Measurements from ENCODE around the gene MTURN. TPM values are rescaled to one million over a fixed set of nuclear protein-coding genes. Genes with fewer than 3 reads are reported as not detected.

MTURN gene

DNA sequence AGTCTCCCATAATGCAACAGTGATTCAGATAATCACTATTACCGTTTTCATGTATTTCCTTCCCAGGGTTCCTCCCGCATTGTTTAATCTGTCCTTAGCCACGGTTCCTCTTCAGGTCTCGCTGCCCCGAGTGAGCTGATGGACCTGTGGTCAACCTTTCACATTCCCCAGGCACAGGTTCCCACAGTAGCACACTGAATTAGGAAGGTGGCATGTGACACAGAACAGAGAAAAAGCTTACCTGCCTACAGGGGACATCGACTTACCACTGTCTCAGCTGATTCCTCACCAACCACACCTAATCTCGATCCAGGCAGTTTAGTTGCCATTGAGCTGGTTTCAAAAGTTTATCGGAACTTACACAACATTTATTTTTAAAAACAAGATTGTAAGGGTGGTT lies 72.2 kb downstream of the MTURN start:
- no peak overlapping the region for H3K9ac ChIP-seq (ENCODE audit: low read length)
- H3K23ac ChIP-seq (ENCODE audit: low read length in 2 of 2), result no peak overlapping the region
- no peak overlapping the region for H2BK120ac ChIP-seq (ENCODE audit: low read depth, low read length)
- WGBS, result 90% methylated on average over 7 of the region's 8 CpGs
- H2BK12ac ChIP-seq (ENCODE audit: low read length in 2 of 2), result no peak overlapping the region
- peaks cover 4% of the 10 kb centered on the region for H3K4me1 ChIP-seq (ENCODE audit: control insufficient read depth, insufficient read depth, low read depth, low read length)
- no peak overlapping the region for H4K91ac ChIP-seq (ENCODE audit: low read length)
- no peaks in the 10 kb centered on the region for H3K36me3 ChIP-seq (ENCODE audit: control insufficient read depth in 1 of 2, insufficient read depth in 2 of 2, low read depth in 1 of 2, low read length in 2 of 2)
- H4K8ac ChIP-seq (ENCODE audit: low read length), result no peak overlapping the region
- no peak for DNase-seq
- H3K4me3 ChIP-seq (ENCODE audit: insufficient read depth in 1 of 2, low read depth in 1 of 2, low read length in 2 of 2), result no peak overlapping the region
- no peak overlapping the region for H2BK5ac ChIP-seq (ENCODE audit: low read depth, low read length, poor library complexity, severe bottlenecking)
- no peak overlapping the region for H3K4ac ChIP-seq (ENCODE audit: low read depth in 1 of 2, low read length in 2 of 2)
- no peak overlapping the region for H3K14ac ChIP-seq (ENCODE audit: low read length in 2 of 2)
- H3K9me3 ChIP-seq (ENCODE audit: control insufficient read depth, low read length), result no peaks in the 10 kb centered on the region
- no peak overlapping the region for H2AFZ ChIP-seq (ENCODE audit: low read depth, low read length)
- H3K79me1 ChIP-seq (replicated peaks; ENCODE audit: low read length, poor library complexity, severe bottlenecking), result no peaks in the 10 kb centered on the region
- no peaks in the 10 kb centered on the region for H3K27me3 ChIP-seq (ENCODE audit: control insufficient read depth in 1 of 2, insufficient read depth in 1 of 2, low read length in 2 of 2)
- H3K18ac ChIP-seq (ENCODE audit: low read depth in 1 of 2, low read length in 2 of 2), result no peak overlapping the region
- H2AK5ac ChIP-seq (ENCODE audit: low read length, severe bottlenecking), result no peak overlapping the region
- no peak overlapping the region for H3K4me2 ChIP-seq (ENCODE audit: low read length, poor library complexity, severe bottlenecking)
- no peak overlapping the region for H2BK15ac ChIP-seq (ENCODE audit: low read depth, poor library complexity, severe bottlenecking)
- H3K27ac ChIP-seq (ENCODE audit: low read length, poor library complexity, severe bottlenecking), result no peak overlapping the region

DNA sequence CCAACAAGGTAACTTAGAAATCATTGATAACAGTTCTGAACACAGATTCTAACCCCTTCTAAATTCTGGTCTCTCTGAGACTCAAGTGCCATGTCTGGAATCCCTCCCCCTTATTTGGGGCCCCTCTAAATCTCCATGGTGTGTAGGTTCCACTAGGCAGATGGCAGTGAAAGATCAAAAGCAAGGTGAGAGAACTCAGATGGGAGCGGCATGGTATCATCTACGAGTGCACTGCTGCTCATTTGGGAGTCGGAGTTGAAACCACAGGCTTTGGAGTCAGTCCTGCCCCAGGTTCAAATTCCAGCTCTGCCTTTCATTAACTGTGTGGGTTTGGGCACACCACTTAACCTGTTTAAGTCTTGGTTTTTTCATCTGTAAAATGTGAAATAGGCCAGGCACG lies 72.6 kb downstream of the MTURN start:
- no peak overlapping the region for H3K27ac ChIP-seq (ENCODE audit: low read length, poor library complexity, severe bottlenecking)
- no peaks in the 10 kb centered on the region for H3K79me1 ChIP-seq (replicated peaks; ENCODE audit: low read length, poor library complexity, severe bottlenecking)
- peaks cover 4% of the 10 kb centered on the region for H3K4me1 ChIP-seq (ENCODE audit: control insufficient read depth, insufficient read depth, low read depth, low read length)
- DNase-seq, result no peak
- H3K18ac ChIP-seq (ENCODE audit: low read depth in 1 of 2, low read length in 2 of 2), result no peak overlapping the region
- H2AFZ ChIP-seq (ENCODE audit: low read depth, low read length), result no peak overlapping the region
- no peak overlapping the region for H2BK12ac ChIP-seq (ENCODE audit: low read length in 2 of 2)
- H3K4me2 ChIP-seq (ENCODE audit: low read length, poor library complexity, severe bottlenecking), result no peak overlapping the region
- no peak overlapping the region for H2AK5ac ChIP-seq (ENCODE audit: low read length, severe bottlenecking)
- no peak overlapping the region for H3K9ac ChIP-seq (ENCODE audit: low read length)
- H2BK15ac ChIP-seq (ENCODE audit: low read depth, poor library complexity, severe bottlenecking), result no peak overlapping the region
- H3K23ac ChIP-seq (ENCODE audit: low read length in 2 of 2), result no peak overlapping the region
- no peak overlapping the region for H2BK120ac ChIP-seq (ENCODE audit: low read depth, low read length)
- no peak overlapping the region for H3K4ac ChIP-seq (ENCODE audit: low read depth in 1 of 2, low read length in 2 of 2)
- WGBS, result 92% methylated on average over 4 of the region's 4 CpGs
- H2BK5ac ChIP-seq (ENCODE audit: low read depth, low read length, poor library complexity, severe bottlenecking), result no peak overlapping the region
- H3K4me3 ChIP-seq (ENCODE audit: insufficient read depth in 1 of 2, low read depth in 1 of 2, low read length in 2 of 2), result no peak overlapping the region
- H3K27me3 ChIP-seq (ENCODE audit: control insufficient read depth in 1 of 2, insufficient read depth in 1 of 2, low read length in 2 of 2), result no peaks in the 10 kb centered on the region
- H3K36me3 ChIP-seq (ENCODE audit: control insufficient read depth in 1 of 2, insufficient read depth in 2 of 2, low read depth in 1 of 2, low read length in 2 of 2), result no peaks in the 10 kb centered on the region
- no peaks in the 10 kb centered on the region for H3K9me3 ChIP-seq (ENCODE audit: control insufficient read depth, low read length)
- no peak overlapping the region for H4K8ac ChIP-seq (ENCODE audit: low read length)
- H3K14ac ChIP-seq (ENCODE audit: low read length in 2 of 2), result no peak overlapping the region
- H4K91ac ChIP-seq (ENCODE audit: low read length), result no peak overlapping the region

DNA sequence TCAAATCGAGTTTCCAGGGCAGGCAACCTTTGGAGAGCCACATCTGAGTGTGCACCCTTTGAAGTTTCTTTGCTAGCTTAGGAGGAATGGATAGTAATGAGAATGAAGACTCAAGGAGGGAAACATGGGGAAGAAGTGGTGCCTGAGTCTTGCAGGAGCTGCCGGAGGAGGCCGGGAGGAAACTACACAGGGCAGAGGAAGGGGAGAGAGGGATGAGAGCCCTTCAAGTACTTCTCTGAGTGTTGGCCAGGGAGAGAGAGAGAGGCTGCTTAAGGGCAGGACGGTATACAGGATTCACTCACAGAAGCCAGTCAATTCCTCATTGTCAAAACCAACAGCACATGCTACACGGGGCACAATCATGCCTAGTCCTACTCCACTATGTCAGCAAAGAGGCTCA lies 75.2 kb downstream of the MTURN start:
- no peak overlapping the region for H3K9ac ChIP-seq (ENCODE audit: low read length)
- no peak overlapping the region for H3K14ac ChIP-seq (ENCODE audit: low read length in 2 of 2)
- H3K27ac ChIP-seq (ENCODE audit: low read length, poor library complexity, severe bottlenecking), result no peak overlapping the region
- H4K91ac ChIP-seq (ENCODE audit: low read length), result no peak overlapping the region
- H3K27me3 ChIP-seq (ENCODE audit: control insufficient read depth in 1 of 2, insufficient read depth in 1 of 2, low read length in 2 of 2), result peaks cover 0 to 3% of the 10 kb centered on the region in 2 experiments
- H2BK120ac ChIP-seq (ENCODE audit: low read depth, low read length), result no peak overlapping the region
- H3K18ac ChIP-seq (ENCODE audit: low read depth in 1 of 2, low read length in 2 of 2), result no peak overlapping the region
- no peaks in the 10 kb centered on the region for H3K79me1 ChIP-seq (replicated peaks; ENCODE audit: low read length, poor library complexity, severe bottlenecking)
- WGBS, result 76% methylated on average over 5 of the region's 5 CpGs
- H3K4me2 ChIP-seq (ENCODE audit: low read length, poor library complexity, severe bottlenecking), result no peak overlapping the region
- peaks cover 4% of the 10 kb centered on the region for H3K4me1 ChIP-seq (ENCODE audit: control insufficient read depth, insufficient read depth, low read depth, low read length)
- no peak overlapping the region for H3K4me3 ChIP-seq (ENCODE audit: insufficient read depth in 1 of 2, low read depth in 1 of 2, low read length in 2 of 2)
- no peak overlapping the region for H2BK5ac ChIP-seq (ENCODE audit: low read depth, low read length, poor library complexity, severe bottlenecking)
- no peak overlapping the region for H4K8ac ChIP-seq (ENCODE audit: low read length)
- H3K9me3 ChIP-seq (ENCODE audit: control insufficient read depth, low read length), result no peaks in the 10 kb centered on the region
- no peak overlapping the region for H2BK12ac ChIP-seq (ENCODE audit: low read length in 2 of 2)
- H3K36me3 ChIP-seq (ENCODE audit: control insufficient read depth in 1 of 2, insufficient read depth in 2 of 2, low read depth in 1 of 2, low read length in 2 of 2), result no peaks in the 10 kb centered on the region
- no peak overlapping the region for H3K4ac ChIP-seq (ENCODE audit: low read depth in 1 of 2, low read length in 2 of 2)
- no peak overlapping the region for H2BK15ac ChIP-seq (ENCODE audit: low read depth, poor library complexity, severe bottlenecking)
- no peak overlapping the region for H2AFZ ChIP-seq (ENCODE audit: low read depth, low read length)
- H3K23ac ChIP-seq (ENCODE audit: low read length in 2 of 2), result no peak overlapping the region
- H2AK5ac ChIP-seq (ENCODE audit: low read length, severe bottlenecking), result no peak overlapping the region
- no peak for DNase-seq

Small RNA genes within 50 kb of the gene (small RNA-seq; reads per million reads assigned to genes)
- gene RPS27P16 (ENCODE audit: low read depth), result not detected

All from mesenchymal stem cell (in vitro differentiated cells and primary cell).